ENCODE measurements around the gene MAP9. TPM values are rescaled to one million over a fixed set of nuclear protein-coding genes. Genes with fewer than 3 reads are reported as not detected.

MAP9 gene
- total RNA-seq, 2 experiments from 2014 or later: 3.2 to 13.4 TPM

DNA sequence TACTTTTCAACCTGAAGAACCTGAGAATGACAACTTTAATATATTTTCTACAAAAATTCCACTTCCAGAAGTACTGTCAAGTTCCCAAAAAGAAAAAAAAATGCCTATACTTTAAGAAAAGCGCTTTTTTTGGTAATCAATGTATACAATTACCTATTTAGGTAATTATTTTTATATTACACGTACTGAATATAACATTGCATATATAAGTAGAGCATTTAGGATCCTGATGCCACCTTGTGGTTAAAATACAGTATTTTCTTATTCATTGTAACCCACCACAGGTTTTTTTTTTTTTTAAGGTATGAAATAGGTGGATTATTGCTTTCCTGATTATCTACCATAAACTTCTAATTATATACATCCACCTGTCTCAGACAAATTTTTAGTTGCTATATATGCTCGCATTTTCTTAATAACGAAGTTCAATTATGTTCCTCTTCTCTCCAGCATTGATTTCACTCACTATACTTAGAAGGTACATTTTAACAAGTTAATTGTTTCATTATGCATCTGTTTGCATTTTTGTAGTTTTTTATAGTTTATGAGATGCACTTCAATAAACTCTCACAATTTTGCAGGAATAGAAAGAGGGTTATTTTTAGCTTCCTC is 5.2 kb downstream of the MAP9 start:
- no TSS peak for BruUV-seq (replicated peaks)
- Histone ChIP-seq H3K4me1 (ENCODE audit: insufficient read depth, low read length, poor library complexity, severe bottlenecking) (peaks cover 11% of the 10 kb centered on the region), H3K4me3 (ENCODE audit: low read depth, low read length, poor library complexity, severe bottlenecking) (no peak overlapping the region), H2AFZ (ENCODE audit: low read length) (no peak overlapping the region), H3K9me3 (ENCODE audit: low read length) (no peaks in the 10 kb centered on the region), H3K79me2 (ENCODE audit: insufficient read depth, low read depth, low read length) (peaks cover 16% of the 10 kb centered on the region; the same call in 1 of the 2 replicates), H4K20me1 (ENCODE audit: insufficient read depth, low read length) (no peaks in the 10 kb centered on the region), H3K9me2 (ENCODE audit: insufficient read depth, low read length) (no peaks in the 10 kb centered on the region), H3K36me3 (ENCODE audit: insufficient read depth, low read length) (peaks cover 5% of the 10 kb centered on the region; the same call in 1 of the 2 replicates), H3K4me2 (ENCODE audit: low read length) (no peak overlapping the region), H3K27ac (ENCODE audit: low read depth, low read length, poor library complexity, severe bottlenecking) (no peak overlapping the region)
- TF ChIP-seq CTCF (conservative IDR thresholded peaks at IDR 0.05; ENCODE audit: low read length): peak; percentile 87
- no peak for TF ChIP-seq EZH2phosphoT487 (IDR thresholded peaks at IDR 0.05; ENCODE audit: borderline replicate concordance, low read depth, low read length)
- ChIA-PET CTCF (ENCODE audit: unreplicated experiment) (no interaction called here), POLR2A (interaction anchor here (0.8 kb wide), 1 partner anchor 14 kb away, joined by 4 read pairs; no protein-coding TSS in a partner anchor)
- intact Hi-C loops (cut with micrococcal nuclease; ENCODE audit: unreplicated experiment): loop anchor here (5.0 kb wide), 3 partner anchors 389 to 819 kb away; partner anchors contain the start of gene PLRG1
- DNase-seq (ENCODE audit: low spot score): peak; percentile 54

DNA sequence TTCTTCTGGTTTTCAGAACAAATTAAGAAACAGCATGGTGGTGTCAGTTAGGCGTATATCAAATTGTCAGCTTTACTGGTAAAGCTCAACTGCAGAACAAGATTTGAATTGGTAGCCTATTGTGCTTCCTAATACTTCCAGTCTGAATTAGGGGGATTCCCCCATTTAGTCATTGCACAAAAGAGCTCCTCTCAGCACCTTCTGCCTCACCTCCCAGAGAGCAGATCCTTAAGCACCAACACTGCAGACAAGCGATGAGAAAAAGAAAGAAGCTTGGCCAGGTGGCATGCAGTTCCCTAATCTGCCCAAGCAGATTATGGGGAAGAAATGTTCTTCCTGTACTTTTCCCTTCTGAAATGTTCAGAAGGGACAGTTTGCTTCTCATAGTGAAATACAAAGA is 9.2 kb downstream of the MAP9 start:
- ChIA-PET POLR2A (interaction anchor here (1.2 kb wide), 1 partner anchor 11 kb away, joined by 4 read pairs; no protein-coding TSS in a partner anchor), CTCF (ENCODE audit: unreplicated experiment) (no interaction called here)
- H3K36me3 ChIP-seq (ENCODE audit: insufficient read depth, low read length): peaks cover 5% of the 10 kb centered on the region; the same call in 1 of the 2 replicates
- no peaks in the 10 kb centered on the region for H3K9me3 ChIP-seq (ENCODE audit: low read length)
- TF ChIP-seq CTCF (conservative IDR thresholded peaks at IDR 0.05; ENCODE audit: low read length): no peak
- TF ChIP-seq EZH2phosphoT487 (IDR thresholded peaks at IDR 0.05; ENCODE audit: borderline replicate concordance, low read depth, low read length): no peak
- H3K27ac ChIP-seq (ENCODE audit: low read depth, low read length, poor library complexity, severe bottlenecking): no peak overlapping the region
- intact Hi-C loops (cut with micrococcal nuclease; ENCODE audit: unreplicated experiment): no loop called here
- no TSS peak for BruUV-seq (replicated peaks)
- H3K9me2 ChIP-seq (ENCODE audit: insufficient read depth, low read length): no peaks in the 10 kb centered on the region
- H2AFZ ChIP-seq (ENCODE audit: low read length): no peak overlapping the region
- no peaks in the 10 kb centered on the region for H3K79me2 ChIP-seq (ENCODE audit: insufficient read depth, low read depth, low read length)
- H3K4me1 ChIP-seq (ENCODE audit: insufficient read depth, low read length, poor library complexity, severe bottlenecking): no peaks in the 10 kb centered on the region
- H3K4me2 ChIP-seq (ENCODE audit: low read length): no peak overlapping the region
- no peaks in the 10 kb centered on the region for H4K20me1 ChIP-seq (ENCODE audit: insufficient read depth, low read length)
- DNase-seq (ENCODE audit: low spot score): no peak
- no peak overlapping the region for H3K4me3 ChIP-seq (ENCODE audit: low read depth, low read length, poor library complexity, severe bottlenecking)

DNA sequence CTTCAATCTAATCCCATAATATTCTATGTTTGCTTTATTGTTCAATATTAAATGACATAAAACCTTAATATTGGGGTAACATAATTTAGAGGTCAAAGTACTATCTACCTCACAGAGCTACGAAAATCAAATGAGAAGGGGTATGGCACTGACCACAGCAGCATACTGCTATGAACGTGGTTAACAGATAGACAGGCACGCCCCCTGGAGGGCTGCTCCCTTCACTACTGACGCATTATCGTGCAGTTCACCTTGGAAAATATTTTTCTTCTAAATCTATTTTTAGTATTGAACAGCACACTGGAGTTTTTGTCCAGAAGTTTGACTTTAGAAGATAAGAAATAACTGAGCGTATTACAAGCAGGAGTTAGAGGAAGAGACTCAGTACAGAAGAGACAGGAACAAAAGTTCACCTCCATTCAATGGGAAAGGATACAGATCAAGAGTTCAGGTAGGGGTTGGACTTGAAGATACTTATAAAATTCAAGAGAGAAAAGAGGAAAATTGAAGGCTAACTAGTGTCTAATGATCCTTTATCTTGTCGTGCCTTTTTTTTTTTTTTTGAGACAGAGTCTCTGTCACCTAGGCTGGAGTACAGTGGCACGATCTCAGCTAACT is 22.7 kb downstream of the MAP9 start:
- TF ChIP-seq CTCF (conservative IDR thresholded peaks at IDR 0.05; ENCODE audit: low read length): peak; percentile 83
- no peak for TF ChIP-seq EZH2phosphoT487 (IDR thresholded peaks at IDR 0.05; ENCODE audit: borderline replicate concordance, low read depth, low read length)
- DNase-seq (ENCODE audit: low spot score): peak; percentile 54
- ChIA-PET CTCF (ENCODE audit: unreplicated experiment) (no interaction called here), POLR2A (no interaction called here)
- H3K9me3 ChIP-seq (ENCODE audit: low read length): no peaks in the 10 kb centered on the region
- no peaks in the 10 kb centered on the region for H4K20me1 ChIP-seq (ENCODE audit: insufficient read depth, low read length)
- no peak overlapping the region for H3K27ac ChIP-seq (ENCODE audit: low read depth, low read length, poor library complexity, severe bottlenecking)
- no peaks in the 10 kb centered on the region for H3K9me2 ChIP-seq (ENCODE audit: insufficient read depth, low read length)
- H3K4me1 ChIP-seq (ENCODE audit: insufficient read depth, low read length, poor library complexity, severe bottlenecking): no peaks in the 10 kb centered on the region
- H3K4me3 ChIP-seq (ENCODE audit: low read depth, low read length, poor library complexity, severe bottlenecking): no peak overlapping the region
- intact Hi-C loops (cut with micrococcal nuclease; ENCODE audit: unreplicated experiment): loop anchor here (5.0 kb wide), 2 partner anchors 372 to 547 kb away; no protein-coding TSS in a partner anchor
- H2AFZ ChIP-seq (ENCODE audit: low read length): no peak overlapping the region
- H3K36me3 ChIP-seq (ENCODE audit: insufficient read depth, low read length): peaks cover 15% of the 10 kb centered on the region
- H3K4me2 ChIP-seq (ENCODE audit: low read length): no peak overlapping the region
- BruUV-seq (replicated peaks): no TSS peak
- H3K79me2 ChIP-seq (ENCODE audit: insufficient read depth, low read depth, low read length): no peaks in the 10 kb centered on the region

Data from OCI-LY7 (cell line).